ENCODE measurements around the gene CPVL.

Gene CPVL

GRCh38 chr7:28958980-28959347, 187.4 kb downstream of the CPVL start:
- DNase-seq, result no peak

- no peak for DNase-seq
Measured at GRCh38 chr7:28958235-28958979, 187.9 kb downstream of the CPVL start, which contains the start of gene TRIL. Gene TRIL (minus strand): TSS chr7:28958330. CDS start chr7:28958046, 284 bp downstream.

- no peak for DNase-seq
Measured at GRCh38 chr7:28957751-28958234, 188.5 kb downstream of the CPVL start.

- no peak for DNase-seq
Measured at GRCh38 chr7:28957064-28957750, 189.1 kb downstream of the CPVL start.

GRCh38 chr7:28956608-28957063, 189.7 kb downstream of the CPVL start:
- no peak for DNase-seq

- DNase-seq, result no peak
Measured at GRCh38 chr7:28955718-28956607, 190.4 kb downstream of the CPVL start.

- no peak for DNase-seq
Measured at GRCh38 chr7:28955356-28955717, 191.0 kb downstream of the CPVL start.

- no peak for DNase-seq
Measured at GRCh38 chr7:28954946-28955345, 191.4 kb downstream of the CPVL start.

- no peak for DNase-seq
Measured at GRCh38 chr7:28954471-28954870, 191.9 kb downstream of the CPVL start.

- no peak for DNase-seq
Measured at GRCh38 chr7:28953633-28954032, 192.7 kb downstream of the CPVL start.
